Panc1 (cell line): ENCODE data around the gene PIEZO1. TPM values are rescaled to one million over a fixed set of nuclear protein-coding genes. Genes with fewer than 3 reads are reported as not detected.

Experiments
- ATAC-seq: fragments of 200-7000 bp; cut with Tn5 transposase; 2 replicates; pipeline ENCODE4 v1.9.1; 2020; ENCODE audit warnings: mild to moderate bottlenecking, moderate library complexity
- BruUV-seq: library from RNA; stranded (reverse); fragments of 400-500 nt; replicated peaks from 2 replicates; lab custom pipeline; 2021; lab: Mats Ljungman, UMichigan
- CTCF ChIA-PET: fragments of 300-600 bp; sonication (Branson Sonifier 250); formaldehyde crosslinking; loops from one replicate; lab custom pipeline; 2022; ENCODE audit warnings: antibody characterized with exemption; lab: Charles Lee
- POLR2A ChIA-PET: fragments of 300-600 bp; sonication (Branson Sonifier 250); formaldehyde crosslinking; loops from one replicate; lab custom pipeline; 2022; ENCODE audit warnings: antibody characterized with exemption; lab: Charles Lee
- DNase-seq: peaks from one replicate; pipeline ENCODE4 v3.0.0-alpha.2; 2010; ENCODE audit warnings: low read depth, low spot score
- H3K27ac ChIP-seq: 2 replicates; pipeline ENCODE4 v1.5.1; 2011; ENCODE audit warnings: mild to moderate bottlenecking, low read length, inconsistent platforms
- H3K27me3 ChIP-seq: fragments of 200-500 bp; sonication (Bioruptor generic); 2 replicates; pipeline ENCODE4 v1.6.0; 2014; ENCODE audit warnings: low read length, inconsistent platforms; ENCODE audit not compliant: control insufficient read depth, insufficient read depth
- H3K36me3 ChIP-seq: fragments of 200-500 bp; sonication (Bioruptor generic); 2 replicates; pipeline ENCODE4 v1.5.1; 2014; ENCODE audit warnings: inconsistent platforms, mild to moderate bottlenecking, low read length, moderate library complexity; ENCODE audit not compliant: control insufficient read depth, insufficient read depth
- H3K4me1 ChIP-seq: 2 replicates; pipeline ENCODE4 v1.5.1; 2011; ENCODE audit warnings: inconsistent platforms, mild to moderate bottlenecking, low read length, moderate library complexity; ENCODE audit not compliant: control insufficient read depth, insufficient read depth
- H3K4me3 ChIP-seq, 2 experiments: 2 replicates each; pipeline ENCODE4 v1.5.1; 2011 to 2012; ENCODE audit warnings: low read depth in 2 of 2, low read length in 2 of 2, mild to moderate bottlenecking in 2 of 2, inconsistent platforms in 1 of 2, moderate library complexity in 1 of 2
- H3K9me3 ChIP-seq: fragments of 200-500 bp; sonication (Bioruptor generic); 2 replicates; pipeline ENCODE4 v1.5.1; 2014; ENCODE audit warnings: low read depth, mild to moderate bottlenecking, inconsistent platforms, low read length, moderate library complexity; ENCODE audit not compliant: control insufficient read depth, insufficient read depth
- CTCF ChIP-seq: fragments of 450-650 bp; IDR thresholded peaks from 2 replicates; pipeline ENCODE4 v1.5.1; 2017; ENCODE audit warnings: mild to moderate bottlenecking
- POLR2AphosphoS5 ChIP-seq: IDR thresholded peaks from 2 replicates; pipeline ENCODE4 v1.6.1; 2012; ENCODE audit warnings: mild to moderate bottlenecking, low read depth, low read length, moderate library complexity
- REST ChIP-seq, 2 experiments: IDR thresholded peaks; 2 replicates each; pipeline ENCODE4 v1.6.1; 2011 to 2012; ENCODE audit warnings: low read depth in 2 of 2, control low read depth in 1 of 2, low read length in 1 of 2, mild to moderate bottlenecking in 1 of 2, moderate library complexity in 1 of 2; ENCODE audit not compliant: insufficient read depth in 1 of 2
- SIN3A ChIP-seq: IDR thresholded peaks from 2 replicates; pipeline ENCODE4 v1.6.1; 2012; ENCODE audit warnings: low read depth, mild to moderate bottlenecking, low read length, moderate library complexity, borderline replicate concordance; ENCODE audit not compliant: insufficient read depth
- TCF7L2 ChIP-seq: IDR thresholded peaks from 2 replicates; pipeline ENCODE4 v1.6.1; 2011; ENCODE audit warnings: mild to moderate bottlenecking, low read depth, low read length, inconsistent platforms
- in situ Hi-C: cut with HindIII; loops from 2 replicates; pipeline ENCODE4 v1.10.0; 2016; ENCODE audit warnings: low sequenced_read_pairs, low pct_unique_long_range_greater_than_20kb
- intact Hi-C: fragments of 100-400 bp; cut with micrococcal nuclease; formaldehyde crosslinking; loops from one replicate; pipeline ENCODE4 v1.10.0; 2022; ENCODE audit not compliant: unreplicated experiment
- total RNA-seq: library from RNA; stranded (reverse); gene quantifications from one replicate; pipeline ENCODE4 v1.2.1, GENCODE V29; 2021; ENCODE audit not compliant: unreplicated experiment

PIEZO1 gene
- total RNA-seq, 1 experiment from 2014 or later: 175 TPM

GRCh38 chr16:88697831-88698615, 87.0 kb downstream of the PIEZO1 start:
- no peak; the same call in 1 of the 2 replicates for ATAC-seq
- CTCF ChIA-PET: no interaction called here

More at GRCh38 chr16:88697831-88698615, 87.0 kb downstream of the PIEZO1 start:
- BruUV-seq: no TSS peak
- Histone ChIP-seq H3K36me3 (no peaks in the 10 kb centered on the region), H3K27ac (no peak overlapping the region), H3K4me3 (no peak overlapping the region), H3K27me3 (no peaks in the 10 kb centered on the region), H3K4me1 (no peaks in the 10 kb centered on the region), H3K9me3 (no peaks in the 10 kb centered on the region)
- no peak for TF ChIP-seq POLR2AphosphoS5
- no peak for TF ChIP-seq REST (IDR thresholded peaks at IDR 0.05; ENCODE audit: insufficient read depth in 1 of 2, low read depth in 2 of 2, low read length in 1 of 2)
- TF ChIP-seq SIN3A: no peak
- no peak for TF ChIP-seq TCF7L2
- TF ChIP-seq CTCF: no peak; the same call in 1 of the 2 replicates
- in situ Hi-C loops: no loop called here
- intact Hi-C loops: no loop called here
- POLR2A ChIA-PET: no interaction called here
- no peak for DNase-seq
